ENCODE results near the gene RASSF7. TPM values are rescaled to one million over a fixed set of nuclear protein-coding genes. Genes with fewer than 3 reads are reported as not detected.
A peak's percentile ranks its signal among the peaks of the same experiment; 100 is the strongest.

Gene RASSF7
- total and polyA plus RNA-seq, 2 of the 8 experiments (the other 6 are each of a cell fraction or from before 2014, with no cell fraction given), result 22.3 to 43.9 TPM

- no peak overlapping the region for H2AK5ac ChIP-seq (ENCODE audit: low read depth, low read length)
- H3K18ac ChIP-seq (ENCODE audit: extremely low read depth, low read length), result no peak overlapping the region
- DNase-seq (ENCODE audit: low read depth in 1 of 2, low spot score in 2 of 2) (no peak), FAIRE-seq (no peak)
- H3K36me3 ChIP-seq (ENCODE audit: control insufficient read depth in 2 of 4, insufficient read depth in 4 of 4, low read length in 3 of 4), result peaks cover 0 to 15% (median 6%) of the 10 kb centered on the region in 4 experiments; a peak in 5 of 8 replicates
- H3K56ac ChIP-seq (replicated peaks; ENCODE audit: insufficient read length, low read depth, low read length), result no peak overlapping the region
- H3K9ac ChIP-seq (replicated peaks in 1 of 4; ENCODE audit: extremely low read depth in 1 of 4, low read depth in 3 of 4, low read length in 3 of 4), result no peak overlapping the region
- WGBS, 2 experiments (ENCODE audit: extremely low coverage in 1 of 2, insufficient coverage in 1 of 2, insufficient read length in 1 of 2, insufficient replicate concordance in 2 of 2, low coverage in 1 of 2, low lambda C conversion rate in 2 of 2, missing lambda C conversion rate in 1 of 2), result 96% methylated on average over 30 of the region's 33 CpGs; no CpG with 5 or more reads in 1 of the 2 experiments
- H3K4me2 ChIP-seq (ENCODE audit: insufficient read depth in 1 of 2, low read depth in 2 of 2, low read length in 2 of 2), result no peak overlapping the region
- H2BK120ac ChIP-seq (replicated peaks; ENCODE audit: low read depth, low read length), result no peak overlapping the region
- peaks cover 7 to 11% of the 10 kb centered on the region in 2 experiments for H4K20me1 ChIP-seq (replicated peaks in 1 of 2; ENCODE audit: control insufficient read depth in 1 of 2, insufficient read depth in 2 of 2, low read length in 2 of 2)
- no peak overlapping the region for H3K4me3 ChIP-seq (ENCODE audit: extremely low read depth in 1 of 4, insufficient read depth in 2 of 4, low read depth in 3 of 4, low read length in 4 of 4)
- peaks cover 21% of the 10 kb centered on the region; the same call in 1 of the 2 replicates for H3K23me2 ChIP-seq (ENCODE audit: low read depth, low read length)
- no peak overlapping the region for H2BK12ac ChIP-seq (ENCODE audit: low read depth, low read length)
- H4K91ac ChIP-seq (replicated peaks; ENCODE audit: insufficient read length, low read length), result no peak overlapping the region
- peaks cover 0 to 14% (median 4%) of the 10 kb centered on the region in 4 experiments; a peak in 5 of 7 replicates for H3K27me3 ChIP-seq (replicated peaks in 1 of 4; ENCODE audit: control insufficient read depth in 3 of 4, extremely low read depth in 1 of 4, insufficient read depth in 3 of 4, low read length in 3 of 4)
- no peaks in the 10 kb centered on the region for H3K9me3 ChIP-seq (ENCODE audit: insufficient read depth in 2 of 2, low read depth in 1 of 2, low read length in 1 of 2)
- no peak overlapping the region for H3K14ac ChIP-seq (ENCODE audit: insufficient read length)
- H4K8ac ChIP-seq (ENCODE audit: extremely low read depth, insufficient read depth, low read length), result peak overlapping the region; percentile 57
- ChIA-PET CTCF (ENCODE audit: partially characterized antibody) (interaction anchor here (1.5 to 1.6 kb wide), 2 partner anchors 11 to 15 kb away, joined by 4 to 9 read pairs; no protein-coding TSS in a partner anchor), POLR2A (ENCODE audit: partially characterized antibody) (interaction anchor here (0.6 to 1.8 kb wide), 7 partner anchors 14 to 307 kb away, joined by 3 to 8 read pairs (median 3); no protein-coding TSS in a partner anchor)
- no peak overlapping the region for H2BK5ac ChIP-seq (ENCODE audit: low read depth, low read length)
- H4K5ac ChIP-seq (ENCODE audit: insufficient read length, low read depth, low read length), result no peak overlapping the region
- no peak overlapping the region for H3K23ac ChIP-seq (ENCODE audit: insufficient read length)
- H3K79me1 ChIP-seq (ENCODE audit: low read depth, low read length), result no peaks in the 10 kb centered on the region
- no peaks in the 10 kb centered on the region for H3K79me2 ChIP-seq (ENCODE audit: control insufficient read depth in 1 of 2, insufficient read depth in 2 of 2, low read length in 2 of 2)
- no peak overlapping the region for H3K4ac ChIP-seq (replicated peaks; ENCODE audit: insufficient read length, low read depth, low read length)
- no peak overlapping the region for H2BK15ac ChIP-seq (ENCODE audit: low read length)
- H3K27ac ChIP-seq (ENCODE audit: low read depth, low read length), result no peak overlapping the region; the same call in 1 of the 2 replicates
- H3K4me1 ChIP-seq (replicated peaks in 1 of 4; ENCODE audit: control insufficient read depth in 3 of 4, insufficient read depth in 4 of 4, low read length in 3 of 4), result peaks cover 0 to 15% (median 9%) of the 10 kb centered on the region in 4 experiments; a peak in 5 of 7 replicates
- H2BK20ac ChIP-seq (ENCODE audit: low read length), result no peak overlapping the region
- H2AFZ ChIP-seq (ENCODE audit: low read length), result no peak overlapping the region
- no peak for TF ChIP-seq EP300 (IDR thresholded peaks at IDR 0.05; ENCODE audit: borderline replicate concordance in 1 of 2, low read depth in 2 of 2, low read length in 2 of 2)
- TF ChIP-seq EGR1 (IDR thresholded peaks at IDR 0.05; ENCODE audit: borderline replicate concordance, low read depth, low read length), result no peak
- TF ChIP-seq CEBPB (IDR thresholded peaks at IDR 0.05; ENCODE audit: low read depth, low read length), result no peak
- TF ChIP-seq NRF1 (IDR thresholded peaks at IDR 0.05; ENCODE audit: low read depth, low read length), result no peak
- no peak for TF ChIP-seq CBX8 (IDR thresholded peaks at IDR 0.05; ENCODE audit: borderline replicate concordance, low read depth, low read length)
- TF ChIP-seq CREB1 (IDR thresholded peaks at IDR 0.05), result no peak
Measured at GRCh38 chr11:532986-533585, 27.7 kb upstream of the RASSF7 start.
